Measurements from ENCODE around the gene TOMM5.

TOMM5 gene

DNA sequence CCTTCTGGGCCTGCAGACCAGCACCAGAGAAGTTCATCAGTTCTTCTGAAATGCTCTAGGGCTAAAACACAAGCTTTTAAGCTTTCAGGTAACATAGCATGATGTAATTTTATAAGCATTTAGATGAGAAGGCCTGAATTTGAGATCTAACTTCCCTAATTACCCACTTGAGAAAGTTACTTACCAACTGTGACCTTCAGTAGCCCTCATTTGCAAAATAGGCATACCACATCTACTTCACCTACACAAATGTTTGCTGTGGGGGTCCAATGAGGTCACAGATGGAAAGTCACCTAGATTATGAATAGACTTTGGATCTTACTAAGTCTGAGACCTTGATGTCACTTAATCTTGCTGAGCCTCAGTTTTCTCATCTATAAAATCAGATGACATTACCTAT, 52.8 kb downstream of the TOMM5 start:
- Mint-ChIP-seq H3K4me1 (ENCODE audit: low read depth) (no peaks in the 10 kb centered on the region), H3K36me3 (ENCODE audit: low read depth) (no peaks in the 10 kb centered on the region), H3K27ac (no peak overlapping the region), H3K27me3 (ENCODE audit: low read depth) (no peaks in the 10 kb centered on the region), H3K4me3 (no peak overlapping the region), H3K9me3 (no peaks in the 10 kb centered on the region)
